ENCODE data around the gene GP9.

GP9 gene

GRCh38 chr3:129026728-129027543, 33.6 kb upstream of the GP9 start:
- Histone ChIP-seq H3K27me3 (ENCODE audit: control insufficient read depth in 1 of 2, insufficient read depth in 2 of 2, low read length in 2 of 2) (no peaks in the 10 kb centered on the region), H3K27ac (ENCODE audit: low read depth, low read length) (no peak overlapping the region), H3K9ac (ENCODE audit: low read depth in 1 of 2, low read length in 2 of 2) (peak overlapping the region; percentile 48 to 70), H3K9me3 (ENCODE audit: control insufficient read depth in 1 of 2, low read length in 2 of 2) (no peaks in the 10 kb centered on the region), H3K4me3 (ENCODE audit: low read depth in 1 of 2, low read length in 2 of 2) (peak overlapping the region; percentile 50 to 67), H3K36me3 (ENCODE audit: control insufficient read depth in 1 of 2, insufficient read depth in 2 of 2, low read length in 2 of 2) (no peaks in the 10 kb centered on the region), H3K4me1 (ENCODE audit: control insufficient read depth in 1 of 2, insufficient read depth in 2 of 2, low read length in 2 of 2) (peaks cover 10 to 14% of the 10 kb centered on the region in 2 donors)

- H3K4me1 ChIP-seq (ENCODE audit: control insufficient read depth in 1 of 2, insufficient read depth in 2 of 2, low read length in 2 of 2) = peaks cover 10 to 14% of the 10 kb centered on the region in 2 donors
- H3K36me3 ChIP-seq (ENCODE audit: control insufficient read depth in 1 of 2, insufficient read depth in 2 of 2, low read length in 2 of 2) = no peaks in the 10 kb centered on the region
- H3K27me3 ChIP-seq (ENCODE audit: control insufficient read depth in 1 of 2, insufficient read depth in 2 of 2, low read length in 2 of 2) = no peaks in the 10 kb centered on the region
- H3K9me3 ChIP-seq (ENCODE audit: control insufficient read depth in 1 of 2, low read length in 2 of 2) = no peaks in the 10 kb centered on the region
- H3K27ac ChIP-seq (ENCODE audit: low read depth, low read length) = no peak overlapping the region
- H3K4me3 ChIP-seq (ENCODE audit: low read depth in 1 of 2, low read length in 2 of 2) = peak overlapping the region; percentile 50 to 66
- peak overlapping the region; percentile 48 to 70 for H3K9ac ChIP-seq (ENCODE audit: low read depth in 1 of 2, low read length in 2 of 2)
Measured at GRCh38 chr3:129027544-129027880, 33.1 kb upstream of the GP9 start.

- H3K4me3 ChIP-seq (ENCODE audit: low read depth in 1 of 2, low read length in 2 of 2) = no peak overlapping the region
- no peak overlapping the region for H3K27ac ChIP-seq (ENCODE audit: low read depth, low read length)
- H3K36me3 ChIP-seq (ENCODE audit: control insufficient read depth in 1 of 2, insufficient read depth in 2 of 2, low read length in 2 of 2) = no peaks in the 10 kb centered on the region
- no peak overlapping the region for H3K9ac ChIP-seq (ENCODE audit: low read depth in 1 of 2, low read length in 2 of 2)
- H3K27me3 ChIP-seq (ENCODE audit: control insufficient read depth in 1 of 2, insufficient read depth in 2 of 2, low read length in 2 of 2) = no peaks in the 10 kb centered on the region
- no peaks in the 10 kb centered on the region for H3K9me3 ChIP-seq (ENCODE audit: control insufficient read depth in 1 of 2, low read length in 2 of 2)
- H3K4me1 ChIP-seq (ENCODE audit: control insufficient read depth in 1 of 2, insufficient read depth in 2 of 2, low read length in 2 of 2) = peaks cover 10 to 14% of the 10 kb centered on the region in 2 donors
Measured at GRCh38 chr3:129028866-129029265, 31.7 kb upstream of the GP9 start.

GRCh38 chr3:129030611-129031010, 30.0 kb upstream of the GP9 start:
- Histone ChIP-seq H3K36me3 (ENCODE audit: control insufficient read depth in 1 of 2, insufficient read depth in 2 of 2, low read length in 2 of 2) (no peaks in the 10 kb centered on the region), H3K9me3 (ENCODE audit: control insufficient read depth in 1 of 2, low read length in 2 of 2) (no peaks in the 10 kb centered on the region), H3K4me1 (ENCODE audit: control insufficient read depth in 1 of 2, insufficient read depth in 2 of 2, low read length in 2 of 2) (peaks cover 6 to 14% of the 10 kb centered on the region in 2 donors), H3K9ac (ENCODE audit: low read depth in 1 of 2, low read length in 2 of 2) (no peak overlapping the region), H3K27ac (ENCODE audit: low read depth, low read length) (no peak overlapping the region), H3K4me3 (ENCODE audit: low read depth in 1 of 2, low read length in 2 of 2) (no peak overlapping the region), H3K27me3 (ENCODE audit: control insufficient read depth in 1 of 2, insufficient read depth in 2 of 2, low read length in 2 of 2) (no peaks in the 10 kb centered on the region)

GRCh38 chr3:129031476-129032215, 28.9 kb upstream of the GP9 start:
- Histone ChIP-seq H3K4me3 (ENCODE audit: low read depth in 1 of 2, low read length in 2 of 2) (no peak overlapping the region), H3K27me3 (ENCODE audit: control insufficient read depth in 1 of 2, insufficient read depth in 2 of 2, low read length in 2 of 2) (no peaks in the 10 kb centered on the region), H3K9me3 (ENCODE audit: control insufficient read depth in 1 of 2, low read length in 2 of 2) (no peaks in the 10 kb centered on the region), H3K4me1 (ENCODE audit: control insufficient read depth in 1 of 2, insufficient read depth in 2 of 2, low read length in 2 of 2) (peaks cover 1 to 6% of the 10 kb centered on the region in 2 donors), H3K36me3 (ENCODE audit: control insufficient read depth in 1 of 2, insufficient read depth in 2 of 2, low read length in 2 of 2) (no peaks in the 10 kb centered on the region), H3K27ac (ENCODE audit: low read depth, low read length) (no peak overlapping the region), H3K9ac (ENCODE audit: low read depth in 1 of 2, low read length in 2 of 2) (no peak overlapping the region)

- no peak overlapping the region for H3K27ac ChIP-seq (ENCODE audit: low read depth, low read length)
Measured at GRCh38 chr3:129032716-129033115, 27.9 kb upstream of the GP9 start.

GRCh38 chr3:129033151-129033550, 27.4 kb upstream of the GP9 start:
- Histone ChIP-seq H3K27me3 (ENCODE audit: control insufficient read depth in 1 of 2, insufficient read depth in 2 of 2, low read length in 2 of 2) (no peaks in the 10 kb centered on the region), H3K4me3 (ENCODE audit: low read depth in 1 of 2, low read length in 2 of 2) (no peak overlapping the region), H3K36me3 (ENCODE audit: control insufficient read depth in 1 of 2, insufficient read depth in 2 of 2, low read length in 2 of 2) (no peaks in the 10 kb centered on the region), H3K4me1 (ENCODE audit: control insufficient read depth in 1 of 2, insufficient read depth in 2 of 2, low read length in 2 of 2) (no peaks in the 10 kb centered on the region), H3K9me3 (ENCODE audit: control insufficient read depth in 1 of 2, low read length in 2 of 2) (no peaks in the 10 kb centered on the region), H3K27ac (ENCODE audit: low read depth, low read length) (no peak overlapping the region), H3K9ac (ENCODE audit: low read depth in 1 of 2, low read length in 2 of 2) (no peak overlapping the region)

More at GRCh38 chr3:129032716-129033115, 27.9 kb upstream of the GP9 start:
- Histone ChIP-seq H3K27me3 (ENCODE audit: control insufficient read depth in 1 of 2, insufficient read depth in 2 of 2, low read length in 2 of 2) (no peaks in the 10 kb centered on the region), H3K9me3 (ENCODE audit: control insufficient read depth in 1 of 2, low read length in 2 of 2) (no peaks in the 10 kb centered on the region), H3K9ac (ENCODE audit: low read depth in 1 of 2, low read length in 2 of 2) (no peak overlapping the region), H3K4me3 (ENCODE audit: low read depth in 1 of 2, low read length in 2 of 2) (no peak overlapping the region), H3K4me1 (ENCODE audit: control insufficient read depth in 1 of 2, insufficient read depth in 2 of 2, low read length in 2 of 2) (no peaks in the 10 kb centered on the region), H3K36me3 (ENCODE audit: control insufficient read depth in 1 of 2, insufficient read depth in 2 of 2, low read length in 2 of 2) (no peaks in the 10 kb centered on the region)

GRCh38 chr3:129033633-129034321, 26.8 kb upstream of the GP9 start:
- no peaks in the 10 kb centered on the region for H3K36me3 ChIP-seq (ENCODE audit: control insufficient read depth in 1 of 2, insufficient read depth in 2 of 2, low read length in 2 of 2)
- H3K27me3 ChIP-seq (ENCODE audit: control insufficient read depth in 1 of 2, insufficient read depth in 2 of 2, low read length in 2 of 2) = no peaks in the 10 kb centered on the region
- H3K4me3 ChIP-seq (ENCODE audit: low read depth in 1 of 2, low read length in 2 of 2) = no peak overlapping the region
- no peak overlapping the region for H3K27ac ChIP-seq (ENCODE audit: low read depth, low read length)
- no peak overlapping the region for H3K9ac ChIP-seq (ENCODE audit: low read depth in 1 of 2, low read length in 2 of 2)
- H3K4me1 ChIP-seq (ENCODE audit: control insufficient read depth in 1 of 2, insufficient read depth in 2 of 2, low read length in 2 of 2) = no peaks in the 10 kb centered on the region
- no peaks in the 10 kb centered on the region for H3K9me3 ChIP-seq (ENCODE audit: control insufficient read depth in 1 of 2, low read length in 2 of 2)

GRCh38 chr3:129034642-129035041, 25.9 kb upstream of the GP9 start:
- Histone ChIP-seq H3K9me3 (ENCODE audit: control insufficient read depth in 1 of 2, low read length in 2 of 2) (no peaks in the 10 kb centered on the region), H3K9ac (ENCODE audit: low read depth in 1 of 2, low read length in 2 of 2) (no peak overlapping the region), H3K4me1 (ENCODE audit: control insufficient read depth in 1 of 2, insufficient read depth in 2 of 2, low read length in 2 of 2) (no peaks in the 10 kb centered on the region), H3K27me3 (ENCODE audit: control insufficient read depth in 1 of 2, insufficient read depth in 2 of 2, low read length in 2 of 2) (no peaks in the 10 kb centered on the region), H3K4me3 (ENCODE audit: low read depth in 1 of 2, low read length in 2 of 2) (no peak overlapping the region), H3K27ac (ENCODE audit: low read depth, low read length) (no peak overlapping the region), H3K36me3 (ENCODE audit: control insufficient read depth in 1 of 2, insufficient read depth in 2 of 2, low read length in 2 of 2) (no peaks in the 10 kb centered on the region)
